Left ventricle myocardium inferior (tissue), 1 donor: ENCODE measurements around the gene TMEM128. TPM values are rescaled to one million over a fixed set of nuclear protein-coding genes. Genes with fewer than 3 reads are reported as not detected.
"Not testable (repeated sequence)": the region's sequence is repeated elsewhere in the genome, so short reads cannot be mapped to it uniquely, and the experiment has no call there.

Source experiments
- DNase-seq: peaks from one replicate; pipeline ENCODE4 v3.0.0-alpha.2; 2020
- H3K27ac ChIP-seq: fragments of 200-600 bp; replicated peaks from 2 replicates; pipeline ENCODE4 v1.8.0; 2021
- H3K27me3 ChIP-seq: fragments of 200-600 bp; 2 replicates; pipeline ENCODE4 v1.8.0; 2021; ENCODE audit warnings: low read depth
- H3K36me3 ChIP-seq: fragments of 200-600 bp; 2 replicates; pipeline ENCODE4 v1.8.0; 2021
- H3K4me1 ChIP-seq: fragments of 200-600 bp; 2 replicates; pipeline ENCODE4 v1.8.0; 2021
- H3K4me3 ChIP-seq: fragments of 200-600 bp; 2 replicates; pipeline ENCODE4 v1.8.0; 2021; ENCODE audit warnings: mild to moderate bottlenecking, moderate library complexity
- H3K9me3 ChIP-seq: fragments of 200-600 bp; replicated peaks from 2 replicates; pipeline ENCODE4 v1.8.0; 2021
- intact Hi-C: fragments of 100-400 bp; cut with micrococcal nuclease; formaldehyde crosslinking; loops from one replicate; pipeline ENCODE4 v1.11.0; 2022
- total RNA-seq: library from RNA; stranded (reverse); fragmentation: NEBNext Ultra II Directional; extraction: Animal tissue kit (Norgen Biotek cat#: 25700); gene quantifications from one replicate; pipeline ENCODE4 v1.2.1, GENCODE V29; 2021
- TF ChIP-seq, protein P1 (sequence below): fragments of 200-600 bp; IDR thresholded peaks from 2 replicates; pipeline ENCODE4 v1.8.0; 2021; ENCODE audit warnings: antibody characterized with exemption, mild to moderate bottlenecking, borderline replicate concordance
- donor health status: DM: no; HTN: yes; CAD: no; lungs with severe emphysema.

Gene TMEM128
- total RNA-seq, 1 donor from 2014 or later = 9.8 TPM

DNA sequence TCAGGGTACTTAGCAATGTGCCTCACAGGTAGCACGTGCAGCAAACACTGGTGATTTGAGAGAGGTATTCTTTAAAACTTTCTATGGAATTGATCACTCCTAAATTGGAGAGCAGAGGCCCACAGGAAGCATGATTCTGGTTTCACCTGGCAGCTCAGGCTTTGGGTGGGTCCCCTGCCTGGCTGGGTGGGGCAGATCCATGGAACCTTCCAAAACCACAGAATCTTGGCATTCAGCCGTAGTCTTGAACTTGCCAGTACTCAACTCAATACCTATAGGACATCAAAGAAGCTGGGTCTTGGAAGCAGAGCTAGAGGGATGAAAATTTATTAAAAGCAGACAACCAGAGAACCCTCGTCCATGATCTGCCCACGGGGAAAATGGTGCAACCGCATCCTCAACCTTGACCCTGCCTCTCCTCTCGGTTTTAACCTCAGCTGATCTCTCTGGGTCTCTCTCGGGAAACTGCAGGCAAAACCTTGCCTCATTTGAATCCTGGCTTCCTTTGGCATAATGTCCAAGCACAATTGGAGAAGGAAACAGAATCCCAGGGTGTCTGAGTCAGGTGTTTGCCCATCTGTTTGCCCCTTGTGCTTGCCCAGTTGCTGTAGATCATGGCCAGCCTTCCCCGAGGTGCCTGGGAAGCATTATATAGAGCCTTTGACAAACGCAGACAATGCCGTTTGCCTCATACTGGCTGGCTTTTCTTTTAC is 44.2 kb downstream of the TMEM128 start:
- Histone ChIP-seq H3K27me3 (peaks cover 66% of the 10 kb centered on the region), H3K36me3 (no peaks in the 10 kb centered on the region), H3K4me1 (no peaks in the 10 kb centered on the region), H3K27ac (no peak overlapping the region), H3K9me3 (no peaks in the 10 kb centered on the region), H3K4me3 (no peak overlapping the region)
- intact Hi-C loops = no loop called here
- TF ChIP-seq, protein P1, sequence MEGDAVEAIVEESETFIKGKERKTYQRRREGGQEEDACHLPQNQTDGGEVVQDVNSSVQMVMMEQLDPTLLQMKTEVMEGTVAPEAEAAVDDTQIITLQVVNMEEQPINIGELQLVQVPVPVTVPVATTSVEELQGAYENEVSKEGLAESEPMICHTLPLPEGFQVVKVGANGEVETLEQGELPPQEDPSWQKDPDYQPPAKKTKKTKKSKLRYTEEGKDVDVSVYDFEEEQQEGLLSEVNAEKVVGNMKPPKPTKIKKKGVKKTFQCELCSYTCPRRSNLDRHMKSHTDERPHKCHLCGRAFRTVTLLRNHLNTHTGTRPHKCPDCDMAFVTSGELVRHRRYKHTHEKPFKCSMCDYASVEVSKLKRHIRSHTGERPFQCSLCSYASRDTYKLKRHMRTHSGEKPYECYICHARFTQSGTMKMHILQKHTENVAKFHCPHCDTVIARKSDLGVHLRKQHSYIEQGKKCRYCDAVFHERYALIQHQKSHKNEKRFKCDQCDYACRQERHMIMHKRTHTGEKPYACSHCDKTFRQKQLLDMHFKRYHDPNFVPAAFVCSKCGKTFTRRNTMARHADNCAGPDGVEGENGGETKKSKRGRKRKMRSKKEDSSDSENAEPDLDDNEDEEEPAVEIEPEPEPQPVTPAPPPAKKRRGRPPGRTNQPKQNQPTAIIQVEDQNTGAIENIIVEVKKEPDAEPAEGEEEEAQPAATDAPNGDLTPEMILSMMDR = no peak
- no peak for DNase-seq

DNA sequence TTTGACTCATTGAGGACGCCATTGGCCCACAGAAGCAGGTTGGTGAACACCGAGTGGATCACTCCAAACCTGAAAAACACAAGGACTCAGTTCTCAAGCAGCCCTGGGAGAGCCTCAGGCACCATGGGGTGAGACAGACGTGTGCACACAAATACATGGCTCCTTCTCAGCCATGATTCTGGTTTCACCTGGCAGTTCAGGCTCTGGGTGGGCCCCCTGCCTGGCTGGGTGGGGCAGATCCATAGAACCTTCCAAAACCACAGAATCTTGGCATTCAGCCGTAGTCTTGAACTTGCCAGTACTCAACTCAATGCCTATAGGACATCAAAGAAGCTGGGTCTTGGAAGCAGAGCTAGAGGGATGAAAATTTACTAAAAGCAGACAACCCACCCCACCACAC is 45.5 kb downstream of the TMEM128 start:
- Histone ChIP-seq H3K4me1 (no peaks in the 10 kb centered on the region), H3K9me3 (no peaks in the 10 kb centered on the region), H3K36me3 (no peaks in the 10 kb centered on the region), H3K27me3 (peaks cover 64% of the 10 kb centered on the region), H3K4me3 (no peak overlapping the region), H3K27ac (no peak overlapping the region)
- TF ChIP-seq, protein P1 = no peak
- intact Hi-C loops = no loop called here
- DNase-seq = no peak

GRCh38 chr4:4200624-4201023 is 47.4 kb downstream of the TMEM128 start:
- Histone ChIP-seq H3K36me3 (no peaks in the 10 kb centered on the region), H3K4me3 (no peak overlapping the region), H3K9me3 (no peaks in the 10 kb centered on the region), H3K27ac (no peak overlapping the region), H3K4me1 (no peaks in the 10 kb centered on the region), H3K27me3 (peaks cover 63% of the 10 kb centered on the region)
- TF ChIP-seq, protein P1 = no peak
- DNase-seq = no peak
- intact Hi-C loops = no loop called here

- TF ChIP-seq, protein P1 = no peak
- no peak overlapping the region for H3K27ac ChIP-seq
- no peaks in the 10 kb centered on the region for H3K9me3 ChIP-seq
- no peaks in the 10 kb centered on the region for H3K4me1 ChIP-seq
- intact Hi-C loops = no loop called here
- no peak for DNase-seq
- H3K36me3 ChIP-seq = no peaks in the 10 kb centered on the region
- H3K27me3 ChIP-seq = peaks cover 58% of the 10 kb centered on the region
- no peak overlapping the region for H3K4me3 ChIP-seq
Observed at GRCh38 chr4:4195354-4195753, 52.7 kb downstream of the TMEM128 start.

GRCh38 chr4:4188557-4188956 is 59.5 kb downstream of the TMEM128 start:
- intact Hi-C loops, H3K4me1 ChIP-seq, DNase-seq, H3K4me3 ChIP-seq, H3K27ac ChIP-seq, H3K9me3 ChIP-seq, H3K36me3 ChIP-seq: not testable (repeated sequence)
- peaks cover 70% of the 10 kb centered on the region for H3K27me3 ChIP-seq

Other genes starting within 250 kb of the TMEM128 start
- gene OTOP1, start 21.3 kb downstream of the TMEM128 start, total RNA-seq = not detected
- 12.5 TPM for gene LYAR, start 41.9 kb upstream of the TMEM128 start, total RNA-seq
- gene ZBTB49, start 42.0 kb upstream of the TMEM128 start, total RNA-seq = 1.9 TPM
- gene NSG1, start 138.9 kb upstream of the TMEM128 start, total RNA-seq = 14.3 TPM